Brain microvascular endothelial cell (primary cell): ENCODE measurements around the gene LINC01488.

Experiments
- DNase-seq: peaks from one replicate; pipeline ENCODE4 v3.0.0-alpha.2; 2020
- H3K27ac ChIP-seq: fragments of 250-450 bp; sonication (Bioruptor Pico); 2 replicates; pipeline ENCODE4 v1.5.1; 2020; ENCODE audit warnings: mild to moderate bottlenecking, moderate library complexity
- H3K27me3 ChIP-seq: fragments of 250-450 bp; sonication (Bioruptor Pico); replicated peaks from 2 replicates; pipeline ENCODE4 v1.5.1; 2020; ENCODE audit warnings: mild to moderate bottlenecking
- H3K36me3 ChIP-seq: fragments of 250-450 bp; sonication (Bioruptor Pico); replicated peaks from 2 replicates; pipeline ENCODE4 v1.5.1; 2020; ENCODE audit warnings: mild to moderate bottlenecking
- H3K4me3 ChIP-seq: 2 replicates; pipeline ENCODE4 v1.5.1; 2011; ENCODE audit warnings: low read depth, mild to moderate bottlenecking, control low read depth, low read length, moderate library complexity
- CTCF ChIP-seq: IDR thresholded peaks from 2 replicates; pipeline ENCODE4 v1.5.1; 2011; ENCODE audit warnings: low read depth, mild to moderate bottlenecking, moderate library complexity, low read length, control low read depth, inconsistent platforms; ENCODE audit errors: missing control alignments
- in situ Hi-C: cut with HindIII; loops from 2 replicates; pipeline ENCODE4 v1.10.0; 2017; ENCODE audit warnings: low sequenced_read_pairs, low pct_ligation_motif_present

Gene LINC01488

GRCh38 chr11:69459848-69460539 is 21.5 kb upstream of the LINC01488 start:
- no peaks in the 10 kb centered on the region for H3K36me3 ChIP-seq
- H3K4me3 ChIP-seq = no peak overlapping the region
- in situ Hi-C loops = no loop called here
- no peak for DNase-seq
- H3K27me3 ChIP-seq = no peaks in the 10 kb centered on the region
- H3K27ac ChIP-seq = peak overlapping the region; percentile 24
- TF ChIP-seq CTCF = no peak

- no peak for TF ChIP-seq CTCF
- Histone ChIP-seq H3K36me3 (no peaks in the 10 kb centered on the region), H3K27me3 (no peaks in the 10 kb centered on the region), H3K4me3 (no peak overlapping the region), H3K27ac (peak overlapping the region; percentile 24)
- in situ Hi-C loops = no loop called here
- peak; percentile 66 for DNase-seq
Measured at GRCh38 chr11:69460540-69461257, 20.8 kb upstream of the LINC01488 start.

GRCh38 chr11:69461272-69461962 is 20.0 kb upstream of the LINC01488 start:
- no peak for DNase-seq
- in situ Hi-C loops = no loop called here
- Histone ChIP-seq H3K36me3 (no peaks in the 10 kb centered on the region), H3K27me3 (no peaks in the 10 kb centered on the region), H3K27ac (no peak overlapping the region), H3K4me3 (no peak overlapping the region)
- no peak for TF ChIP-seq CTCF

- TF ChIP-seq CTCF = no peak
- no peak overlapping the region for H3K4me3 ChIP-seq
- H3K36me3 ChIP-seq = no peaks in the 10 kb centered on the region
- no peak overlapping the region for H3K27ac ChIP-seq
- in situ Hi-C loops = no loop called here
- DNase-seq = no peak
- H3K27me3 ChIP-seq = no peaks in the 10 kb centered on the region
Measured at GRCh38 chr11:69462106-69462951, 19.1 kb upstream of the LINC01488 start.

GRCh38 chr11:69463181-69463994 is 18.1 kb upstream of the LINC01488 start:
- Histone ChIP-seq H3K4me3 (no peak overlapping the region), H3K36me3 (no peaks in the 10 kb centered on the region), H3K27me3 (no peaks in the 10 kb centered on the region), H3K27ac (no peak overlapping the region)
- in situ Hi-C loops = no loop called here
- DNase-seq = peak; percentile 65
- TF ChIP-seq CTCF = no peak
